ENCODE data around the gene RHOD.

RHOD gene

GRCh38 chr11:67023957-67024353, 32.7 kb upstream of the RHOD start:
- DNase-seq, result no peak
- Histone ChIP-seq H3K4me3 (ENCODE audit: low read depth, low read length) (no peak overlapping the region; the same call in 1 of the 2 replicates), H3K9me3 (ENCODE audit: severe bottlenecking) (no peaks in the 10 kb centered on the region), H3K27ac (no peak overlapping the region), H3K36me3 (no peaks in the 10 kb centered on the region), H3K27me3 (ENCODE audit: insufficient read depth, low read depth, severe bottlenecking) (peaks cover 22% of the 10 kb centered on the region)
- no peak for TF ChIP-seq CTCF (IDR thresholded peaks at IDR 0.05; ENCODE audit: low read depth, low read length)

- Histone ChIP-seq H3K9me3 (ENCODE audit: severe bottlenecking) (no peaks in the 10 kb centered on the region), H3K4me3 (ENCODE audit: low read depth, low read length) (no peak overlapping the region), H3K27ac (no peak overlapping the region), H3K36me3 (no peaks in the 10 kb centered on the region), H3K27me3 (ENCODE audit: insufficient read depth, low read depth, severe bottlenecking) (peaks cover 22% of the 10 kb centered on the region)
- TF ChIP-seq CTCF (IDR thresholded peaks at IDR 0.05; ENCODE audit: low read depth, low read length), result no peak
- DNase-seq, result no peak
Measured at GRCh38 chr11:67024410-67024809, 32.2 kb upstream of the RHOD start.

- H3K36me3 ChIP-seq, result no peaks in the 10 kb centered on the region
- no peak overlapping the region for H3K4me3 ChIP-seq (ENCODE audit: low read depth, low read length)
- H3K27me3 ChIP-seq (ENCODE audit: insufficient read depth, low read depth, severe bottlenecking), result peaks cover 22% of the 10 kb centered on the region
- H3K27ac ChIP-seq, result no peak overlapping the region
- no peak for TF ChIP-seq CTCF (IDR thresholded peaks at IDR 0.05; ENCODE audit: low read depth, low read length)
- no peak for DNase-seq
- H3K9me3 ChIP-seq (ENCODE audit: severe bottlenecking), result no peaks in the 10 kb centered on the region
Measured at GRCh38 chr11:67024966-67025365, 31.7 kb upstream of the RHOD start.

GRCh38 chr11:67025750-67026149, 30.9 kb upstream of the RHOD start:
- Histone ChIP-seq H3K36me3 (no peaks in the 10 kb centered on the region), H3K4me3 (ENCODE audit: low read depth, low read length) (no peak overlapping the region), H3K9me3 (ENCODE audit: severe bottlenecking) (no peaks in the 10 kb centered on the region), H3K27me3 (ENCODE audit: insufficient read depth, low read depth, severe bottlenecking) (peaks cover 22% of the 10 kb centered on the region), H3K27ac (no peak overlapping the region)
- TF ChIP-seq CTCF (IDR thresholded peaks at IDR 0.05; ENCODE audit: low read depth, low read length), result no peak
- DNase-seq, result no peak

GRCh38 chr11:67026941-67027340, 29.7 kb upstream of the RHOD start:
- H3K4me3 ChIP-seq (ENCODE audit: low read depth, low read length), result no peak overlapping the region
- H3K9me3 ChIP-seq (ENCODE audit: severe bottlenecking), result no peaks in the 10 kb centered on the region
- TF ChIP-seq CTCF (IDR thresholded peaks at IDR 0.05; ENCODE audit: low read depth, low read length), result no peak
- no peaks in the 10 kb centered on the region for H3K36me3 ChIP-seq
- peaks cover 22% of the 10 kb centered on the region for H3K27me3 ChIP-seq (ENCODE audit: insufficient read depth, low read depth, severe bottlenecking)
- H3K27ac ChIP-seq, result no peak overlapping the region
- DNase-seq, result no peak

GRCh38 chr11:67027483-67027930, 29.1 kb upstream of the RHOD start:
- Histone ChIP-seq H3K4me3 (ENCODE audit: low read depth, low read length) (no peak overlapping the region), H3K27me3 (ENCODE audit: insufficient read depth, low read depth, severe bottlenecking) (peaks cover 19% of the 10 kb centered on the region), H3K27ac (no peak overlapping the region), H3K36me3 (no peaks in the 10 kb centered on the region), H3K9me3 (ENCODE audit: severe bottlenecking) (no peaks in the 10 kb centered on the region)
- DNase-seq, result no peak
- TF ChIP-seq CTCF (IDR thresholded peaks at IDR 0.05; ENCODE audit: low read depth, low read length), result no peak
